Measurements from ENCODE around the gene ANKRD11.

Gene ANKRD11

DNA sequence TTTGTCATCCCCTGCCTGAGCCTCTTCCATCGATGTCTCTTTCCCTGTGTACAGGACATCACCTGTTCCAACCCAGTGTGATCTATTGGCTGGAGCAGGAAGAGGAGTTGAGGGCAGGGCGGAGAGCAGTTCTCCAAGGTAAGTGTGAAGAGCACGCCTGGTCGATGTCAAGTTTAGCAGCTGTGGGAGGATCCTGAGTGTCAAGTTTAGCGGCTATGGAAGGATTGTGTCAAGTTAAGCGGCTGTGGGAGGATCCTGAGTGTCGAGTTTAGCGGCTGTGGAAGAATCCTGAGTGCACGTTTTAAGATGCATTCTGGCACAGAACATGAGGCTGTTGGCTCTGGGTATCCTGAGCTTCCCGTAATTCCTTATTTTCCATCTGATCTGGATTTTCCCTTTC, 265.7 kb downstream of the ANKRD11 start:
- Histone ChIP-seq H3K4me2 (ENCODE audit: low read depth, low read length, poor library complexity, severe bottlenecking) (no peak overlapping the region), H3K4me3 (ENCODE audit: low read length, poor library complexity, severe bottlenecking) (no peak overlapping the region), H3K27me3 (ENCODE audit: insufficient read depth, low read length, poor library complexity, severe bottlenecking) (no peaks in the 10 kb centered on the region), H2AFZ (ENCODE audit: low read length) (no peak overlapping the region), H3K9me3 (ENCODE audit: insufficient read depth, low read depth, low read length) (no peaks in the 10 kb centered on the region), H3K9me2 (replicated peaks; ENCODE audit: low read depth, low read length) (no peaks in the 10 kb centered on the region), H3K9ac (ENCODE audit: low read depth, low read length, poor library complexity, severe bottlenecking) (no peak overlapping the region), H3K4me1 (ENCODE audit: insufficient read depth, low read length, poor library complexity, severe bottlenecking) (no peaks in the 10 kb centered on the region), H4K20me1 (ENCODE audit: insufficient read depth, low read length, poor library complexity, severe bottlenecking) (no peaks in the 10 kb centered on the region), H3K79me2 (ENCODE audit: insufficient read depth, low read length) (no peaks in the 10 kb centered on the region), H3F3A (ENCODE audit: low read depth) (no peaks in the 10 kb centered on the region), H3K36me3 (ENCODE audit: insufficient read depth, low read length) (no peaks in the 10 kb centered on the region; the same call in 1 of the 2 replicates)
- no peak for TF ChIP-seq EZH2phosphoT487 (IDR thresholded peaks at IDR 0.05; ENCODE audit: borderline replicate concordance)
- TF ChIP-seq, protein P1, sequence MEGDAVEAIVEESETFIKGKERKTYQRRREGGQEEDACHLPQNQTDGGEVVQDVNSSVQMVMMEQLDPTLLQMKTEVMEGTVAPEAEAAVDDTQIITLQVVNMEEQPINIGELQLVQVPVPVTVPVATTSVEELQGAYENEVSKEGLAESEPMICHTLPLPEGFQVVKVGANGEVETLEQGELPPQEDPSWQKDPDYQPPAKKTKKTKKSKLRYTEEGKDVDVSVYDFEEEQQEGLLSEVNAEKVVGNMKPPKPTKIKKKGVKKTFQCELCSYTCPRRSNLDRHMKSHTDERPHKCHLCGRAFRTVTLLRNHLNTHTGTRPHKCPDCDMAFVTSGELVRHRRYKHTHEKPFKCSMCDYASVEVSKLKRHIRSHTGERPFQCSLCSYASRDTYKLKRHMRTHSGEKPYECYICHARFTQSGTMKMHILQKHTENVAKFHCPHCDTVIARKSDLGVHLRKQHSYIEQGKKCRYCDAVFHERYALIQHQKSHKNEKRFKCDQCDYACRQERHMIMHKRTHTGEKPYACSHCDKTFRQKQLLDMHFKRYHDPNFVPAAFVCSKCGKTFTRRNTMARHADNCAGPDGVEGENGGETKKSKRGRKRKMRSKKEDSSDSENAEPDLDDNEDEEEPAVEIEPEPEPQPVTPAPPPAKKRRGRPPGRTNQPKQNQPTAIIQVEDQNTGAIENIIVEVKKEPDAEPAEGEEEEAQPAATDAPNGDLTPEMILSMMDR (conservative IDR thresholded peaks at IDR 0.05; ENCODE audit: low read length) = no peak

DNA sequence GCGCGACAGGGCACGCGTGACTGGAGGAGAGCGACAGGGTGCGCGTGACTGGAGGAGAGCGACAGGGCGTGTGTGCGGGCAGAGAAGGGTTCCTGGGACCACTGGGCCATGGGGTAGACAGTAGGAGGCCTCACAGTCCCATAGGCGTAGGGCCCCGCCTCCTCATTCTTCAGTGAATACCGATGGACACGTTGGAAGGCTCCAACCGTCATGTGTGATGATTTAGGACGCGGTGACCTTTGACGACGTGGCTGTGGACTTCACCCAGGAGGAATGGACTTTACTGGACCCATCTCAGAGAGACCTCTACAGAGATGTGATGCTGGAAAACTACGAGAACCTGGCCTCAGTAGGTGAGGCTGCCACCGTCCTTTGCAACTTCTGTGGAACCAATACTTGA, 267.4 kb downstream of the ANKRD11 start:
- H3K36me3 ChIP-seq (ENCODE audit: insufficient read depth, low read length) = no peaks in the 10 kb centered on the region; the same call in 1 of the 2 replicates
- H3K9me3 ChIP-seq (ENCODE audit: insufficient read depth, low read depth, low read length) = no peaks in the 10 kb centered on the region
- H3K79me2 ChIP-seq (ENCODE audit: insufficient read depth, low read length) = peaks cover 4% of the 10 kb centered on the region; the same call in 1 of the 2 replicates
- H3K27me3 ChIP-seq (ENCODE audit: insufficient read depth, low read length, poor library complexity, severe bottlenecking) = no peaks in the 10 kb centered on the region
- no peaks in the 10 kb centered on the region for H3K4me1 ChIP-seq (ENCODE audit: insufficient read depth, low read length, poor library complexity, severe bottlenecking)
- no peak overlapping the region for H3K9ac ChIP-seq (ENCODE audit: low read depth, low read length, poor library complexity, severe bottlenecking)
- H3F3A ChIP-seq (ENCODE audit: low read depth) = no peaks in the 10 kb centered on the region
- H4K20me1 ChIP-seq (ENCODE audit: insufficient read depth, low read length, poor library complexity, severe bottlenecking) = no peaks in the 10 kb centered on the region
- TF ChIP-seq, protein P1 (conservative IDR thresholded peaks at IDR 0.05; ENCODE audit: low read length) = no peak
- no peak for TF ChIP-seq EZH2phosphoT487 (IDR thresholded peaks at IDR 0.05; ENCODE audit: borderline replicate concordance)
- no peak overlapping the region for H2AFZ ChIP-seq (ENCODE audit: low read length)
- H3K9me2 ChIP-seq (replicated peaks; ENCODE audit: low read depth, low read length) = no peaks in the 10 kb centered on the region
- no peak overlapping the region for H3K4me3 ChIP-seq (ENCODE audit: low read length, poor library complexity, severe bottlenecking)
- no peak overlapping the region for H3K4me2 ChIP-seq (ENCODE audit: low read depth, low read length, poor library complexity, severe bottlenecking)

DNA sequence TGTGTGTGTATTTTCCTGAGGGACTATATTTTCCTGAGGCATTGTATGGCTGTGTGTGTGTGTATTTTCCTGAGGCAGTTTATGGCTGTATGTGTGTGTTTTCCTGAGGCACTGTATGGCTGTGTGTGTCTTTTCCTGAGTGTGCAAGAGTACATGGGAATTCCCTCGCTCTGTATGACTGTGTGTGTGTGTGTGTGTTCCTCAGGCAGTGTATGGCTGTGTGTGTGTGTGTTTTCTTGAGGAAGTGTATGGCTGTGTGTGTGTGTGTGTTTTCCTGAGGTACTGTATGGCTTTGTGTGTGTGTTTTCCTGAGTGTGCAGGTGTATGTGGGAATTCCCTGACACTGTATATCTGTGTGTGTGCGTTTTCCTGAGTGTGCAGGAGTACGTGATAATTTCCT, 268.8 kb downstream of the ANKRD11 start:
- no peak overlapping the region for H3K4me2 ChIP-seq (ENCODE audit: low read depth, low read length, poor library complexity, severe bottlenecking)
- H3K9me2 ChIP-seq (replicated peaks; ENCODE audit: low read depth, low read length) = no peaks in the 10 kb centered on the region
- H2AFZ ChIP-seq (ENCODE audit: low read length) = no peak overlapping the region
- H3K9ac ChIP-seq (ENCODE audit: low read depth, low read length, poor library complexity, severe bottlenecking) = no peak overlapping the region
- H3K4me1 ChIP-seq (ENCODE audit: insufficient read depth, low read length, poor library complexity, severe bottlenecking) = peaks cover 2% of the 10 kb centered on the region
- TF ChIP-seq, protein P1 (conservative IDR thresholded peaks at IDR 0.05; ENCODE audit: low read length) = no peak
- no peak for TF ChIP-seq EZH2phosphoT487 (IDR thresholded peaks at IDR 0.05; ENCODE audit: borderline replicate concordance)
- no peaks in the 10 kb centered on the region for H4K20me1 ChIP-seq (ENCODE audit: insufficient read depth, low read length, poor library complexity, severe bottlenecking)
- no peak overlapping the region for H3K4me3 ChIP-seq (ENCODE audit: low read length, poor library complexity, severe bottlenecking)
- no peaks in the 10 kb centered on the region for H3F3A ChIP-seq (ENCODE audit: low read depth)
- peaks cover 6% of the 10 kb centered on the region; the same call in 1 of the 2 replicates for H3K79me2 ChIP-seq (ENCODE audit: insufficient read depth, low read length)
- no peaks in the 10 kb centered on the region for H3K36me3 ChIP-seq (ENCODE audit: insufficient read depth, low read length)
- H3K27me3 ChIP-seq (ENCODE audit: insufficient read depth, low read length, poor library complexity, severe bottlenecking) = no peaks in the 10 kb centered on the region
- no peaks in the 10 kb centered on the region for H3K9me3 ChIP-seq (ENCODE audit: insufficient read depth, low read depth, low read length)

Data from Loucy (cell line).